CD4-positive, alpha-beta T cell treated with Interleukin-15 for 1 hour (primary cell): ENCODE results near the gene MARCHF5.
"Not testable (repeated sequence)": the region's sequence is repeated elsewhere in the genome, so short reads cannot be mapped to it uniquely, and the experiment has no call there.

Source experiments
- DNase-seq: peaks from one replicate; pipeline ENCODE4 v3.0.0-alpha.2; 2020

The MARCHF5 gene

GRCh38 chr10:92393173-92393572 lies 102.2 kb downstream of the MARCHF5 start:
- not testable (repeated sequence) for DNase-seq

GRCh38 chr10:92395271-92395670 lies 104.3 kb downstream of the MARCHF5 start:
- DNase-seq = no peak

GRCh38 chr10:92402234-92402633 lies 111.3 kb downstream of the MARCHF5 start:
- DNase-seq = not testable (repeated sequence)
